ENCODE results near the gene CAPN11. TPM values are rescaled to one million over a fixed set of nuclear protein-coding genes. Genes with fewer than 3 reads are reported as not detected.

The CAPN11 gene
- total RNA-seq, 1 experiment from 2014 or later = not detected

GRCh38 chr6:44132476-44132875 is 26.1 kb upstream of the CAPN11 start:
- ChIA-PET RAD21 (ENCODE audit: low non-redundant PET in 1 of 2, low total read pairs in 2 of 2, uncharacterized antibody in 2 of 2, unreplicated experiment in 2 of 2) (no interaction called here), POLR2A (interaction anchor here (1.5 kb wide), 1 partner anchor 91 kb away, joined by 5 read pairs; the partner anchor contains the start of gene SLC29A1), CTCF (no interaction called here)
- TF ChIP-seq YY1 (IDR thresholded peaks at IDR 0.05; ENCODE audit: extremely low read depth, insufficient replicate concordance, low read depth, low read length) = no peak
- TF ChIP-seq, protein P1, sequence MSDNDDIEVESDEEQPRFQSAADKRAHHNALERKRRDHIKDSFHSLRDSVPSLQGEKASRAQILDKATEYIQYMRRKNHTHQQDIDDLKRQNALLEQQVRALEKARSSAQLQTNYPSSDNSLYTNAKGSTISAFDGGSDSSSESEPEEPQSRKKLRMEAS (IDR thresholded peaks at IDR 0.05) = no peak
- TF ChIP-seq, protein P2, sequence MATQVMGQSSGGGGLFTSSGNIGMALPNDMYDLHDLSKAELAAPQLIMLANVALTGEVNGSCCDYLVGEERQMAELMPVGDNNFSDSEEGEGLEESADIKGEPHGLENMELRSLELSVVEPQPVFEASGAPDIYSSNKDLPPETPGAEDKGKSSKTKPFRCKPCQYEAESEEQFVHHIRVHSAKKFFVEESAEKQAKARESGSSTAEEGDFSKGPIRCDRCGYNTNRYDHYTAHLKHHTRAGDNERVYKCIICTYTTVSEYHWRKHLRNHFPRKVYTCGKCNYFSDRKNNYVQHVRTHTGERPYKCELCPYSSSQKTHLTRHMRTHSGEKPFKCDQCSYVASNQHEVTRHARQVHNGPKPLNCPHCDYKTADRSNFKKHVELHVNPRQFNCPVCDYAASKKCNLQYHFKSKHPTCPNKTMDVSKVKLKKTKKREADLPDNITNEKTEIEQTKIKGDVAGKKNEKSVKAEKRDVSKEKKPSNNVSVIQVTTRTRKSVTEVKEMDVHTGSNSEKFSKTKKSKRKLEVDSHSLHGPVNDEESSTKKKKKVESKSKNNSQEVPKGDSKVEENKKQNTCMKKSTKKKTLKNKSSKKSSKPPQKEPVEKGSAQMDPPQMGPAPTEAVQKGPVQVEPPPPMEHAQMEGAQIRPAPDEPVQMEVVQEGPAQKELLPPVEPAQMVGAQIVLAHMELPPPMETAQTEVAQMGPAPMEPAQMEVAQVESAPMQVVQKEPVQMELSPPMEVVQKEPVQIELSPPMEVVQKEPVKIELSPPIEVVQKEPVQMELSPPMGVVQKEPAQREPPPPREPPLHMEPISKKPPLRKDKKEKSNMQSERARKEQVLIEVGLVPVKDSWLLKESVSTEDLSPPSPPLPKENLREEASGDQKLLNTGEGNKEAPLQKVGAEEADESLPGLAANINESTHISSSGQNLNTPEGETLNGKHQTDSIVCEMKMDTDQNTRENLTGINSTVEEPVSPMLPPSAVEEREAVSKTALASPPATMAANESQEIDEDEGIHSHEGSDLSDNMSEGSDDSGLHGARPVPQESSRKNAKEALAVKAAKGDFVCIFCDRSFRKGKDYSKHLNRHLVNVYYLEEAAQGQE (IDR thresholded peaks at IDR 0.05; ENCODE audit: low read depth) = no peak
- TF ChIP-seq, protein P3, sequence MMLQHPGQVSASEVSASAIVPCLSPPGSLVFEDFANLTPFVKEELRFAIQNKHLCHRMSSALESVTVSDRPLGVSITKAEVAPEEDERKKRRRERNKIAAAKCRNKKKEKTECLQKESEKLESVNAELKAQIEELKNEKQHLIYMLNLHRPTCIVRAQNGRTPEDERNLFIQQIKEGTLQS (IDR thresholded peaks at IDR 0.05) = no peak
- no peak for TF ChIP-seq JUND (IDR thresholded peaks at IDR 0.05)
- no peak for TF ChIP-seq POLR2AphosphoS5 (IDR thresholded peaks at IDR 0.05; ENCODE audit: low read depth, low read length)
- no peak for TF ChIP-seq SIN3A (IDR thresholded peaks at IDR 0.05; ENCODE audit: low read depth)
- no peak for TF ChIP-seq CEBPB (IDR thresholded peaks at IDR 0.05; ENCODE audit: low read depth)
- no peak for TF ChIP-seq CTCF (IDR thresholded peaks at IDR 0.05 in 2 of 3, conservative IDR thresholded peaks at IDR 0.05 in 1 of 3; ENCODE audit: borderline replicate concordance in 1 of 3, insufficient read depth in 1 of 3, low read depth in 2 of 3, low read length in 2 of 3)
- no peak for TF ChIP-seq SP1 (IDR thresholded peaks at IDR 0.05; ENCODE audit: low read depth)
- no peak for TF ChIP-seq ZFX (IDR thresholded peaks at IDR 0.05)
- no peak for TF ChIP-seq CBX3 (IDR thresholded peaks at IDR 0.05; ENCODE audit: low read depth)
- TF ChIP-seq FOSL1 (IDR thresholded peaks at IDR 0.05; ENCODE audit: low read depth) = no peak
- no peak for TF ChIP-seq TCF7L2 (IDR thresholded peaks at IDR 0.05; ENCODE audit: borderline replicate concordance, extremely low read depth, insufficient read depth, insufficient read length)
- TF ChIP-seq SRF (IDR thresholded peaks at IDR 0.05; ENCODE audit: low read depth) = no peak
- TF ChIP-seq ZBTB33 (IDR thresholded peaks at IDR 0.05; ENCODE audit: extremely low read depth, insufficient replicate concordance, low read length) = no peak
- TF ChIP-seq ELF1 (IDR thresholded peaks at IDR 0.05; ENCODE audit: borderline replicate concordance, low read depth) = no peak
- TF ChIP-seq EZH2 (IDR thresholded peaks at IDR 0.05) = no peak
- TF ChIP-seq EGR1 (IDR thresholded peaks at IDR 0.05; ENCODE audit: low read depth) = no peak
- Histone ChIP-seq H3K36me3 (ENCODE audit: control insufficient read depth in 1 of 2, insufficient read depth in 2 of 2, low read length in 2 of 2) (peaks cover 0 to 2% of the 10 kb centered on the region in 2 experiments; a peak in 2 of 4 replicates), H3K27ac (ENCODE audit: low read depth, low read length) (no peak overlapping the region), H4K20me1 (ENCODE audit: insufficient read depth) (no peaks in the 10 kb centered on the region), H3K27me3 (ENCODE audit: insufficient read depth, low read length) (no peaks in the 10 kb centered on the region), H3K4me2 (ENCODE audit: low read length) (no peak overlapping the region), H2AFZ (ENCODE audit: low read depth, low read length, poor library complexity, severe bottlenecking) (no peak overlapping the region), H3K4me3 (replicated peaks in 1 of 2; ENCODE audit: low read depth in 1 of 2, low read length in 2 of 2) (no peak overlapping the region), H3K4me1 (ENCODE audit: control insufficient read depth in 1 of 2, insufficient read depth in 2 of 2, low read length in 2 of 2) (peaks cover 12 to 27% of the 10 kb centered on the region in 2 experiments; a peak in 3 of 4 replicates), H3K79me2 (ENCODE audit: insufficient read depth, low read length) (peaks cover 33% of the 10 kb centered on the region), H3K9ac (ENCODE audit: low read length) (no peak overlapping the region), H3K9me3 (ENCODE audit: control insufficient read depth in 1 of 2, insufficient read depth in 1 of 2, low read depth in 1 of 2, low read length in 2 of 2) (no peaks in the 10 kb centered on the region), H3K9me2 (ENCODE audit: insufficient read depth) (no peaks in the 10 kb centered on the region)
- intact Hi-C loops (cut with micrococcal nuclease) = no loop called here
- DNase-seq (ENCODE audit: low read depth, low spot score) = no peak
- no TSS peak for BruUV-seq (replicated peaks)
- ATAC-seq = no peak

Measured in HCT116 (cell line).